ENCODE results near the gene DDX24. TPM values are rescaled to one million over a fixed set of nuclear protein-coding genes. Genes with fewer than 3 reads are reported as not detected.

Gene DDX24
- total RNA-seq, 6 experiments from 2014 or later, result 167 to 191 (median 187) TPM

DNA sequence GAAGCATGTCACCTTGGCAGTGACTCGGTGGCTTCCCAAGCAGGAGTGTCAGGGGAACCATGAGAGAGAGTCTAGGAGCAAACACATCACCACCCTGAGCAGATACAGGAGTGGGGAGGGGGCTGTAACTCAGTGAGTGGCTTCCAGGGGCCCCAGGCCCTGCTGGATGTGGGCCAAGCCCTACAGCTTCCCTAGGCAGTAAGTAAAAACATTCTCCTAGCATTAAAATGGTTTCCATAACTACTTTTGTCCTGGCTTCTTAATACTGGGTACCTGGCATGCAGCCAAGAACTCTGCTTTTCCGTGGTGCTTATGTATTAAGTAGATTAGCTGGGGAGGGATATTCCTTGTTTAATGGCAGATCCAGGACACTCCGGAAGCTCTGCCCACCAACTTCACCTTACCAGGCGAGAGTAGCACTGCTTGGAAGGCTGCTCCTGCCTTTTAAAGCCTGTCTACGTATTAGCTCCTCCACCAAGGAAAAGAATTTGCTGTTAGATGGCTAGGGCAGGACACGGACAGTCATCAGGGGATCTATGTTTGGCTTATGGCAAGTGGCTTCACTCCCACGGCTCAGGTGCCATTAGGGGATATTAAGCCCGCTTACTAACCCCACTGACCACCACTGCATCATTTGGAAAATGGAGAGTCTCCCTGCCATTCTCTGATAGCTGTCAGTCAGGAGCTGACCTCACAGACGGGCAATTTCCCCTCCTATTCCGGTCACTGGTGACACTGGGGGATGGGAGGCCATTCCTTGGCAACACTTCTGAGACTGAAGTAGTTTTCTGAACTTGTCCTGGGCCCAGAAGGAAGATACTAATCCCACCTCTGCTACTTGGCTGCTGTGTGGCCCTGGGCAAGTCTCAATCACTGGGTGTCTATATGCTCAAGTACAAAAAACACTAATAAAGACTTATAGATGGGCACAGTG lies 32.0 kb downstream of the DDX24 start:
- peaks cover 28% of the 10 kb centered on the region for H3K36me3 Mint-ChIP-seq (ENCODE audit: low read depth)
- no peaks in the 10 kb centered on the region for H3K27me3 Mint-ChIP-seq (ENCODE audit: insufficient read depth)
- no peak overlapping the region for H3K27ac Mint-ChIP-seq
- no peaks in the 10 kb centered on the region for H3K9me3 Mint-ChIP-seq
- H3K4me1 Mint-ChIP-seq (ENCODE audit: low read depth), result no peaks in the 10 kb centered on the region; the same call in 1 of the 2 replicates
- no peak for DNase-seq
- no peak overlapping the region for H3K4me3 Mint-ChIP-seq
- TF ChIP-seq, protein P1, sequence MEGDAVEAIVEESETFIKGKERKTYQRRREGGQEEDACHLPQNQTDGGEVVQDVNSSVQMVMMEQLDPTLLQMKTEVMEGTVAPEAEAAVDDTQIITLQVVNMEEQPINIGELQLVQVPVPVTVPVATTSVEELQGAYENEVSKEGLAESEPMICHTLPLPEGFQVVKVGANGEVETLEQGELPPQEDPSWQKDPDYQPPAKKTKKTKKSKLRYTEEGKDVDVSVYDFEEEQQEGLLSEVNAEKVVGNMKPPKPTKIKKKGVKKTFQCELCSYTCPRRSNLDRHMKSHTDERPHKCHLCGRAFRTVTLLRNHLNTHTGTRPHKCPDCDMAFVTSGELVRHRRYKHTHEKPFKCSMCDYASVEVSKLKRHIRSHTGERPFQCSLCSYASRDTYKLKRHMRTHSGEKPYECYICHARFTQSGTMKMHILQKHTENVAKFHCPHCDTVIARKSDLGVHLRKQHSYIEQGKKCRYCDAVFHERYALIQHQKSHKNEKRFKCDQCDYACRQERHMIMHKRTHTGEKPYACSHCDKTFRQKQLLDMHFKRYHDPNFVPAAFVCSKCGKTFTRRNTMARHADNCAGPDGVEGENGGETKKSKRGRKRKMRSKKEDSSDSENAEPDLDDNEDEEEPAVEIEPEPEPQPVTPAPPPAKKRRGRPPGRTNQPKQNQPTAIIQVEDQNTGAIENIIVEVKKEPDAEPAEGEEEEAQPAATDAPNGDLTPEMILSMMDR (IDR thresholded peaks at IDR 0.05), result no peak

DNA sequence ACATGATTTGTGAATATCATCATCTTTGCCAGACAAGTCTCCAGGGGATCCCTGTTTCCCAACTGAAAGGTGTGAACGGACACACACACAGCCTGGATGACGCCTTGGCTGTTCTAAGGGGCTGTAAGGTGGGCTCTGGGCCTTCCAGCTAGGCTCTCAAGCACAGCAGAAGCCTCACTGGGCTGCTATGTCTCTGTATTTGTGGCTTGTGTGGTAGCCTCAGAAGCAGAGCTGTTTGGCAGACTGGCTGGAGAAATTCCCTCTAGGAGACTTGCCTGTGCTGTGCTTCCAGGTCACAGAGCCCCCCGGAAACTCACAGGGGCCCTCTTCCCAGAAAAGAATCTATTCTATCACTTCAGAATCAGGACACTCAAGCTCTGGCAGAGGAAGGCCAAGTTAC lies 33.4 kb downstream of the DDX24 start:
- TF ChIP-seq, protein P1 (IDR thresholded peaks at IDR 0.05), result no peak
- no peak for DNase-seq
- Mint-ChIP-seq H3K27ac (no peak overlapping the region), H3K9me3 (no peaks in the 10 kb centered on the region), H3K27me3 (ENCODE audit: insufficient read depth) (no peaks in the 10 kb centered on the region; the same call in 1 of the 2 replicates), H3K36me3 (ENCODE audit: low read depth) (peaks cover 25% of the 10 kb centered on the region), H3K4me1 (ENCODE audit: low read depth) (peaks cover 12% of the 10 kb centered on the region; the same call in 1 of the 2 replicates), H3K4me3 (no peak overlapping the region)

DNA sequence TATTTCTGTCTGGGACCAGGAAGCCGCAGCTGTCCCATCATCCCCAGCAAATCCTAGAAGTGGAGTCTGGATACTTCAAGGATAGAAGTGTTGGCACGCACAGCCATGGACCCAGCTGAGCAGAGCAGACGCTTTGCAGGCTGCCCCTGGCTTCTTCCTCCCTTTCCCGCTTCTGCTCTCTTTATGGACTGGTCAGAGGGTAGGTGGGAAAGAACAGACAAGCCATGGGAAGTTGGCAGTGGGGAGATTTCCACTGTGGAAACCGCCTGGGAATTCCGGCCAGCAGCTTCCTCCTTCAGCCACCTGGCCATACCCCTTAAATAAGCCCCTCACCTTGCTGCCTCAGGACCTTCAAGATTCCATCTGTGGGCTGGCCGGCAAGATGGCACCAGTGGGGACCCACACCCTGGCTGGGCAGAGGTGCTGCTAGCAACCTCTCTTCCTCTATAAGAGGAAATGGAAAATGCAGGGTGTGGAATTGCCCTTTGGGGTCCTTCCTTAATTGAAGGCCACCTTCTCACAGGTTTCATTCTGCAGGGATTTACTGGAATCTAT lies 34.2 kb downstream of the DDX24 start:
- H3K27me3 Mint-ChIP-seq (ENCODE audit: insufficient read depth), result no peaks in the 10 kb centered on the region; the same call in 1 of the 2 replicates
- TF ChIP-seq, protein P1 (IDR thresholded peaks at IDR 0.05), result no peak
- H3K27ac Mint-ChIP-seq, result no peak overlapping the region
- H3K9me3 Mint-ChIP-seq, result no peaks in the 10 kb centered on the region
- peaks cover 25% of the 10 kb centered on the region for H3K36me3 Mint-ChIP-seq (ENCODE audit: low read depth)
- no peak overlapping the region for H3K4me3 Mint-ChIP-seq
- DNase-seq, result no peak
- H3K4me1 Mint-ChIP-seq (ENCODE audit: low read depth), result peaks cover 20% of the 10 kb centered on the region

DNA sequence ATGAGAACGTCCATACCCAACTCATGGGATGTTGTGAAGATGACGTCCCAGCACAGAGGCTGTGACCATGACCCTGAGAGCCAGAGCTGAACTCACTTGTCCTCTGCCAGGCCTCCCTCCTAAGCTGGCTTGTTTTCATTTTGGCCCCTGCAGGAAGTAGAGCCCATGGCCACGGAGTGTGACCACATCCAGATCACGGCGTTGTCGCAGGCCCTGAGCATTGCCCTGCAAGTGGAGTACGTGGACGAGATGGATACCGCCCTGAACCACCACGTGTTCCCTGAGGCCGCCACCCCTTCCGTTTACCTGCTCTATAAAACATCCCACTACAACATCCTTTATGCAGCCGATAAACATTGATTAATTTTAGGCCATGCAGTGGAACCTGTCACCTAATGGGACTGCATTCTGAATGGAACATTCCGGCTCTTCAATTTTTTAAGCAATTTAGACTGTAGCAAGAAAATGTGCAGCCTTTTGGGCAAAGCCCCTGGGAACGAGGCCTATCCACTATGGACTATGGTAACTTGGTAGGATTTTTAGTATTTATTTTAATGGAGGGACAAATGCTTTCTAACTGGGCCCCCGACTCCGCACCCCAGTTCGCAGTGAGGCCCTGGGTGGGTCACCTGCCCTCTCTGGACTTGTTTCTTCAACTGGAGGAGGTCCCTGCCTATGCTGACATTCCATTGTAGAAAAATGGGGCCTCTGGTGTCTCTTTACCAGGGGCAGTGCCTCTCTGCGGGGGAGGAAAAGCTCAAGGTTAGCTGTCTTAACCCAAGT lies 35.2 kb downstream of the DDX24 start:
- TF ChIP-seq, protein P1 (IDR thresholded peaks at IDR 0.05), result no peak
- Mint-ChIP-seq H3K27me3 (ENCODE audit: insufficient read depth) (peaks cover 1% of the 10 kb centered on the region), H3K4me1 (ENCODE audit: low read depth) (peaks cover 30% of the 10 kb centered on the region), H3K36me3 (ENCODE audit: low read depth) (peaks cover 17% of the 10 kb centered on the region), H3K9me3 (no peaks in the 10 kb centered on the region), H3K27ac (no peak overlapping the region), H3K4me3 (no peak overlapping the region)
- DNase-seq, result no peak

DNA sequence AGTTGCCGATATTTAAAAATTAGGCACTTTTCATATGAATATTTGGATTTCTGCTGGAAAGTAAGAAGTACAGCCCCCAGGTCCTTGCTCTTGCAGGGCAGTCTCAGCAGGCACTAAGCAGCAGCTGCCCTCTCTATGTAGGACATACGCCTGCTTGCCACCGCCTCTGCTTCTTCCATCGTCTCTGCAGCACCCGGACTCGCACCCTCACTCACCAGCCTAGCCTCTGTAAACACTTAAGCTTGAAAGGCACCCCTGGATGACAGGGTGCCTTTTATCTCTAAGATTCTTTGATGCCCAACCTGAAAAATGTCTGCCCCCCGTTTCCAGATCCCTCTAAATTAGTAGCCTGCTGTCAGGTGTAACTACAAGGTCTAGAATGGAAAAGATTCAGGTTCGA lies 35.9 kb downstream of the DDX24 start:
- peaks cover 12% of the 10 kb centered on the region for H3K36me3 Mint-ChIP-seq (ENCODE audit: low read depth)
- H3K4me1 Mint-ChIP-seq (ENCODE audit: low read depth), result peaks cover 33% of the 10 kb centered on the region

More for the DNA sequence above, 35.9 kb downstream of the DDX24 start:
- Mint-ChIP-seq H3K9me3 (no peaks in the 10 kb centered on the region), H3K27ac (no peak overlapping the region), H3K4me3 (no peak overlapping the region), H3K27me3 (ENCODE audit: insufficient read depth) (peaks cover 4% of the 10 kb centered on the region)
- TF ChIP-seq, protein P1 (IDR thresholded peaks at IDR 0.05), result no peak
- DNase-seq, result no peak
